HUDEP-2 (cell line): ENCODE measurements around the gene SCPEP1.
A peak's percentile ranks its signal among the peaks of the same experiment; 100 is the strongest.
"Not testable (repeated sequence)": the region's sequence is repeated elsewhere in the genome, so short reads cannot be mapped to it uniquely, and the experiment has no call there.

Source experiments
- DNase-seq, 76 experiments: peaks; one replicate each; lab custom pipeline; 2025; ENCODE audit not compliant: unreplicated experiment in 76 of 76; lab: John Stamatoyannopoulos, UW

The SCPEP1 gene, protein sequence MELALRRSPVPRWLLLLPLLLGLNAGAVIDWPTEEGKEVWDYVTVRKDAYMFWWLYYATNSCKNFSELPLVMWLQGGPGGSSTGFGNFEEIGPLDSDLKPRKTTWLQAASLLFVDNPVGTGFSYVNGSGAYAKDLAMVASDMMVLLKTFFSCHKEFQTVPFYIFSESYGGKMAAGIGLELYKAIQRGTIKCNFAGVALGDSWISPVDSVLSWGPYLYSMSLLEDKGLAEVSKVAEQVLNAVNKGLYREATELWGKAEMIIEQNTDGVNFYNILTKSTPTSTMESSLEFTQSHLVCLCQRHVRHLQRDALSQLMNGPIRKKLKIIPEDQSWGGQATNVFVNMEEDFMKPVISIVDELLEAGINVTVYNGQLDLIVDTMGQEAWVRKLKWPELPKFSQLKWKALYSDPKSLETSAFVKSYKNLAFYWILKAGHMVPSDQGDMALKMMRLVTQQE

DNA sequence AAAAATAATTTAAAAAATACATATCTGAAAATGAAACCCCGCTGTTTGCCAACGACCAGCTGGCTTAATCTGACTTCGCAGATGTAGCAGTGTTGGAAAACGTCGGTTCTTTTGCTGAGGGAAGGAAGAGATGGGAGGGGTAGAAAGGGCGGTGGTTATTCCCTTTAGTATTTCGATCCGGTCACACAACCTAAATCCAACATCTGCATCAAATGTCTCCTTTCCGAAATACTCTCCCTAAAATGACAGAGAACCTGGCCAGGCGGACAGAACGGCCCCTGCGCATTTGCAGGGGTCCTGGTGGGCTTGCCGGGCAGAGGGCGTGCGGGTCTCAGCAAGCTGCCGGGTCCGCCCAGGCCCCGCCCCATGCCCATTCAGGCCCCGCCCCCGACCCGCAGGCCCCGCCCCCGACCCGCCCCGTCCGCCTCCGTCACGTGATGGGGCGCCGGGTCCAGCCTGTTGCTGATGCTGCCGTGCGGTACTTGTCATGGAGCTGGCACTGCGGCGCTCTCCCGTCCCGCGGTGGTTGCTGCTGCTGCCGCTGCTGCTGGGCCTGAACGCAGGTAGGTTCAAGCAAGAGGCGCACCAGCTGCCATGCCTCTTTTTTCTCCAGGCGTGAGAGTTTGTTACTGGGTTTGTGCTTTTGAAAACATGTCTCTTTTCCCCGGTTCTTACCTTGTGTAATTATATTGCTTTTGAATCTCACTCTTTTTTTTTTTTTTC lies at the start of gene SCPEP1:
Gene SCPEP1 (plus strand): TSS at position 459 of the 723 bp plus-strand sequence. CDS start 29 bp downstream, at position 488.
- DNase-seq, result peak in 72 of 76 experiments; percentile 12 to 93 (median 65)

DNA sequence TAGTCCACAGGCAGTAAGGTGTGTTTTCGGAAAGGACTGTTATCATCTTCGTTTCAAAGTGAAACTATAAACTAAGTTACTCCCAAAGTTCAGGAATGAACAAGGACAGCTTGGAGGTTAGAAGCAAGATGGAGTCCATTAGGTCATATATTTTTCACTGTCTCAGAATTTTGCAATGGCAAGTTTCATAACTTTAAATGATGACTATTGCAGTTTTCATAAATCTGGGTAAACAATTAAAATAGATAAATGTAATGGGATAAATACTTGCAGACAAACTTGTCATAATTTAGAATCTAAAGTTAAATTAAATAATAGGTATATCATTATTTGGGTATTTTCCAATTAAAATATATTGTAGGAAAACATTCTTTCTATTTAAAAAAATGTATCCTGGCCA lies 49.3 kb upstream of the SCPEP1 start:
- no peak for DNase-seq

DNA sequence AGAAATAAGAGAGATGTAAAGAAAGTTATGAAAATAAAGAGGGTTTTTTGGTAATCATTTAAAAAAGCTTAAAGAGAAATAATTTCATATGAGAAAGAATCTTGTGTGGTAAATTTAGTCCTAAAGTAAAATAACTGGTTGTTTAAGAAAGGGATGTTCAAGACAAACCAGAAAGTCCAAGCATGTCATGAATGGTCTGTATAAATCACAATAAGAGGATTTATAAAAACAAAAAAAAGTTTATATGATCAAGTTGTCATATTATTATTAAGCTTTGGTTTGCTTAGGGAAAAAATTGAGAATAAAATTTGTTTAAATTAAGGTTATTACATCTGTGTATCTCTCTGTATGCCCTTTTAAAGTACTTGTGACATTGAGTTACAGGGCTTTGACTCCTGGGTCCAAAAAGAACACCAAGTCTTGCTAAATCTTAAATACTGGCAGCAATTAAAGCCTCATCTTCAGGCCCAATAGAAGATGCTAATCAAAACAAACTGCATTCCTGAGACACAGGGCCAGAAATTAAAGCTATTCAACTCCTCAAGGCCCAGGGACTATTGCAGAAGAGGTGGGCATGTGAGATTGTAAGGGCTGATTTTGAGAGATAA lies 48.5 kb upstream of the SCPEP1 start:
- DNase-seq, result no peak

DNA sequence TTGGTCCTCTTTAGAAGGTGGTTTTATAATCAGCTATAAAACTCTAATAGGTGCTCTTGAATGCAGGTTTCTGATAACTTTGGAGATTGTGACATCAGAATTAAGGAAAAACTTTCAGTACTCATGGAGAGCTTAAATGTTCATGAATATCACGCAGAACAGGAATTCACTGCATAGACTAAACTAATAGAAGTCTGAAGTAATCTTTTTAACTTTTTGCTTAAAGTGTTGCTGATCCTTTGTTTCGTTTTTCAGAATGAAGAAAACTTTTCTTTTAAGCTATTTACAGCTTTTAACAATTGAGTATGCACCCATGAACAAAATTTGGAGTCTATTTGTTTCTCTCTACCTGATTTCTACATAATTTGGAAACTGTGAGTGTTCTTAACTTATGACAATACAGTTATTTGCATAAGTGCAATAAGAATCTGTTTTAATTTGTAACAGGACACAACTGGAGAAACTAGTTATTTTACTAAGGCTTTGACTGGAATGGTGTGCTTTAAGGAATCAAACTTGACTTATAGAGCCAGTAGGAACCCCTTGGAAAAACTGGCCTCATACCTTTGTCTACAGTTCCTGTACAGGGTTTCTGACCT lies 47.1 kb upstream of the SCPEP1 start:
- no peak for DNase-seq

DNA sequence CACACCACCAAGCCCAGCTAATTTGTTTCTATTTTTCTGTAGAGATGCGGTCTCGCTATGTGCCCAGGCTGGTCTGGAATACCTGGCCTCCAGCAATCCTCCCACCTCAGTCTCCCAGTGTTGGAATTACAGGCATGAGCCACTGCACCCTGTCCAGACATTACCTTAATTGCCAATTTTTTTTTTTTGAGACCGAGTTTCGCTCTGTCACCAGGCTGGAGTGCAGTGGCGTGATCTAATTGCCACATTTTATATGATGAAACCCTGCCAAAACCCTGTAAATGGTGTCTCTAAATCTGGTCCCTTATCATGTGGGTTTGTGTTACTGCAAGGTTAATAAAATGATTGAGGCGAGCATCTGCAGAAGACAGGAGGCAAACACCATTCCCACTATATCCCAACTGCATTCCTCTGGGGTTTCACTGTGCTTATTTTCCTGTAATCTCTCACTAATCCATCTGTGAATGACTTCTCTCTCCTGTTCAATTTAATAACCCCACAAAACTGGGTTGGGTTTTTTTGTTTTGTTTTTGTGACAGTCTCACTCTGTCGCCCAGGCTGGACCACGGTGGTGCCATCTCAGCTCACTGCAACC lies 44.7 kb upstream of the SCPEP1 start:
- DNase-seq, result no peak

DNA sequence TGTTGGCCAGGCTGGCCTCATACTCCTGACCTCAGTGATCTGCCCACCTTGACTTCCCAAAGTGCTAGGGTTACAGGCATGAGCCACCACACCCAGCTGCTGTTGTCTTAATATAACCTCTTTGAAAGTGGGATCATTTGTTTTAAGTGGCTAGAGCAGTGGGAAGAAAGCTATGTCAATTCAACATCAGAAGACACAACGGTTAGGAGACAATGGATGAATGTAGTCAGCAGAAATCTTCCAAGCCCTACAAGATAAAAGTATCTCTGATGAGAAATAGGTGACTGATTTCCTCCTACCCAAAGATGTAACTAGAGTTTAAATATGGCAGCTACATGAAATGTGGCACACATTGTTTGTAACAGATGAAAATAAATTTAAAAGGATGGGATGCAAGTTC lies 44.1 kb upstream of the SCPEP1 start:
- DNase-seq, result no peak

DNA sequence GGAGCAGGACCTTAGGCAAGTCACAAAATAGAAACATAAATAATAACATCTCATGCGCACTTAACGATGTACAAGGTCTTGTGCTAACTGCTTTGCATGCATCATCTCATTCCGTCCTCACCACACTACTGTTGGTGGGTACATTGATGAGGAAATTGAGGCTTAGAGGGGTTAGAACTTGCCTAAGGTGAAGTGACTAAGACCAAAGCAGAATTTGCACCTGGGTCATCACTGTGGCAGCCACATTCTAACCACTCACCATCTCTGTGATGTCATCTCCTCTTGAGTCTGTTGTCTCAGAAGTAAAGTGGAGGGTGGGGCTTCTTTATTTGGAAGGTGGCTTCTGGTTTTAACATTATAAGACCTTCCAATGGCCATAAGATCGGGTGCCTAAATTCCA lies 43.7 kb upstream of the SCPEP1 start:
- no peak for DNase-seq

DNA sequence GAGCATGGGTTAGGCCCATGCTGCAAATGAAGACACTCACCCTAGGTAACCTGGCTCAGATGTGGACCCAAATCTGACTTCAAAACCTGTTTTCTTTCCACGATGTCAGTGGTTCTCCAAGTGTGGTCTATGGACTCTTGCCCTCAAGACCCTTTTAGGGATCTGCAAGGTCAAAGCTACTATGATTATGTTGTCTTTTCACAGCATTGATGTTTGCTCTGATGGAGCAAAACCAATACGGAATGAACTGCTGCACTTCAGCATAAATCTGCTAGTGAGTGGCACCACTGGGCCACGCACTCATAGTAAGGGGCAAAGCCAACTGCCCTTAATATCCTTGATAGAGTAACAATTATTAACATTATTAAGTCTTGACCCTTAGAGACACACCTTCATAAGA lies 42.5 kb upstream of the SCPEP1 start:
- no peak for DNase-seq

DNA sequence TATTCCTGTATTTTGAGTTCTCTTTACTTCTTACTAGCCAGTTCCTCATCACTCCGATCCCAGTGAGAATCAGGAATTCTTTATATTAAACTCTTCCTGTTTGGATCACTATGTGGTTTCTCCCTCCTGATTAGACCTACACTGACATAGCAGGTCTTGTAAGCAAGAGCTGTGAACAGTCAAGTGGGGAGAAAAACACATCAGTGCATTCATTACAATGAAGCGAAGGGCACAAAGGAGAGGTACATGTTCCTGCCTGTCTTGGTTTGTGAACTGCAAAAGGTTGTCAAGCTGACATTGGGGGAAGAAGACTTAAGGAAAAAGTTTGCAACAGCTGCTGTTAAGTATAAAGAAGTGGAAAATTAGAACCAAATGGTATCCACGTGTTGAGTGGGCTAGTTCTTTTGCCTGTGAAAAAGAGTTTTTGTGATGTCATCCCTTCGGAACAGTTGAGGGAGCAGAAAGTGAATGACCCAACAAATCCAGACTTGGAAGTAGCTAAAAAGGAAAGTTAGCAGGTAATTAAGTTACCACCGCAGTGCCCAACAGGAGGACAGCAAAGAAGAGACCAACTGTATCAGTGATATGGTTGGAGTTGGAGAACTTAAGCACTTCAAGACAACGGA lies 41.1 kb upstream of the SCPEP1 start:
- DNase-seq, result no peak

DNA sequence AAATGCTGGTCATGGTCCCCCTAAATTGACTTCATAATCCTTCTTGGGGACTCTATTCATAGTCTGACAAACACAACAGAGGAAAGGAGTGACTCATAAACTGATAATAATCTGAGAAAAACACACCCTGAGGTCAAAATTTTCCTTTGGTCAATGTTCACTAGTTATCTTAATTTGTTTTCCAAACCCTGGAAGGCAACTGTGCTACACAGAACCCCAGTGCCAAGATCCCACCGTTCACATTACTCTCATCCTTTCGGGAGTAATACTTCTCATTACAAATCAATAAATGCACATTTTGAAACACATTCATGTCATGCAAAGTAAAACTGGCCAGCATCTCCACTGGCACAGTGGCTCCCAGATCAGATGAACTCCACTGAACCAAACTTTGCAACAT lies 40.2 kb upstream of the SCPEP1 start:
- DNase-seq, result peak in 4 of 76 experiments; percentile 1 to 37 (median 16)

DNA sequence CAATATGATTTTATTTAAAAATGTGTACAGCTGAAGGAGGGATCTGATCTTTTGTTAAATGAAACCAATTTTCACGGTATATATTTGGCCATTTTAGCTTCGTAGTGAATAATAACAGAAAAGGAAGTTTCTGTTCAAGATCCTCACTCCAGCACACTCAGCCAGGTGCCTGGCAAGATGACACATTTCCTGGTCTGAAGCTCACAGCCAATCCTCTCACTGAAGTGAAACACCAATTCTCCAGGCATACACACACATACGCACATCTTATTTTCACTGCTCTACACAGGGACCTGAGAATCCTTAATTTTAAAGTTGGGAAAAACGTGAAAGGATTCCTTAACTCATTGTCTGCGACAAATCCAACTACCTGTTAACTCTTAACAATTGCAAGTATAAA lies 39.7 kb upstream of the SCPEP1 start:
- not testable (repeated sequence) for DNase-seq

DNA sequence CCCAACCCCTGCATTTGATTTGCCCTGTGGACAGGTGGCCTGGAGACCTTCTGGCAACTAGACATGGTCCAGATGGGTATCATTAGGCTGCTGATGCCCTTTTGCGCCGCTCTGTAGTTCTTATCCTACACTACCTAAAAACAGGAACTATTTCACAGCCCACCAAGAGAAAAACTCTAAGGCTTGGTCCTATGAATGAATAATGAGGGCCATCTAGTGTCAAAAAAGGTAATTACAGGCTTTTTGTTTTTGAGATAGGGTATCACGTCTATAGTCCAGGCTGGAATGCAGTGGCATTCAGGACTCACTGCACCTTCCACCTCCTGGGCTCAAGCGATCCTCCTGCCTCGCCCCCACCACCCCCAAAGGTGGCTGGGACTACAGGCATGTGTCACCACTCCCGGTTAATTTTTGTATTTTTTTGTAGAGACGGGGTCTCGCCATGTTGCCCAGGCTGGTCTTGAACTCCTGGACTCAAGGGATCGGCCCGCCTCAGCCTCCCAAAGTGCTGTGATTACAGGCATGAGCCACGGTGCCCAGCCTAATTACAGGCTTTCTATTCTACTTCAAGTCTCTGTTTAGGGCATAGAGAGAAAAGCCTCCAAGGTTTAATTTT lies 38.0 kb upstream of the SCPEP1 start:
- DNase-seq, result peak in 32 of 76 experiments; percentile 2 to 69 (median 42)

DNA sequence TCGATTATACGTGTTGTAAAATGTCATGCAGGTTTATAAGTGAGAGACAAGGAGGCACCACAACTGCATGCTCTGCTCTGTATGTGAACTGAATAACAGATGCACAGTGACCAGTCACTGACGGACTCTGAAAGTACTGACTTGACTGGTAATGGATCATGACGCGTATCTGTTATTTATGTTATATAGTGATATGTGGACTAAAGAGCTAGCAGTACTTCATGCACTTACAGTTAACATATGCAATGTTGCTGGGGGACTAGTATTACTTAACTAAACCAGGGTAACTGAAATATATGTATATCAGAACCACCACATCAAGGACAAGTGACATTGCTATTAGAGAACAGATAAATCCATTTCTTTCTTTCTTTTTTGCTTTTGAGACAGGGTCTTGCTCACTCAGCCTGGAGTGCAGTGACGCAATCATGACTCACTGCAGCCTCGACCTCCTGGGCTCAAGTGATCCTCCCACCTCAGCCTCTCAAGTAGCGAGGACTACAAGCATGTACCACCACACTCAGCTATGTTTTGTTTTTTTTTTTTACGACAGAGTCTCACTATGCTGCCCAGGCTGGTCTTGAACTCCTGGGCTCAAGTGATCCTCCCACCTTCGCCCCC lies 34.3 kb upstream of the SCPEP1 start:
- DNase-seq, result no peak

DNA sequence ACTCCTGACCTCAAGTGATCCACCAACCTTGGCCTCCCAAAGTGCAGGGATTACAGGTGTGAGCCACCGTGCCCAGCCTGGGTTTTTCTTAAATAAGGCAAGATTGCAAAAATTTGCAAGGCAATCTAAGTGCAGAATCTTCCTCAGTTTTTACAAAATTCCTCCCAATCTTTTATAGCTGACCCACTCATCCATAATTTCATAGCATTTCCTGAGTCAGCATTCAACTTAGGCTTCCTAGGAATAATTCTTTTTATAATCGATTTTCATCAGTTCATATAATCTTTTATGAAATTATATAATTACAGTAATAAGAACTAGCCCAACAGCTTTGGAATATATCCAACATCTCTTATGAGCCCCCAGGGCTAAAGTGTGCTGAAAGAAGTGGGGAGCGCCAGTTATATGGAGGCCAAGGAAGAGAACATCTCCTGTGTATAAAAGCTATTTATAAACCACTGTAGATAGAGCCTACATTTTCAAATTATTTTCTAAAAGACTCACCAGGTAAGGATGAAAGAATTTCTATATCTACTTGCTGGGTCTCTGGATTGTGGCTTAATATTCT lies 31.9 kb upstream of the SCPEP1 start:
- no peak for DNase-seq

DNA sequence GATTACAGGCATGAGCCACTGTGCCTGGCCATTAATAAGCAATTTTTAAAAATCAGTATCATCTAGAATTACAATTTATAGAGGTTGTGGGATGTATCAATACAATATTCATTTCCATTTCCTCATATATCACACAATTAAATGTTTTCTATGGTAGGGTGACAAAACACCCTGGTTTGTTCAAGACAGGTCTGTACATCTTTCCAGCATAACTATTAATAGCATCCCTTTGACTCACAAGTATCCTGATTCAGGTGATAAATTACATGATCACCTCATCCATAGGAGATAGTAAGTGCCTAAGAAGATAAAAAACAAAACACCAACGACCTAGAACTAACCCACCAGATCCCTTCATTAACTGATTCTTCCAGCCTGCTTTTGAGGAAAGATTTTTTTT lies 30.2 kb upstream of the SCPEP1 start:
- no peak for DNase-seq

DNA sequence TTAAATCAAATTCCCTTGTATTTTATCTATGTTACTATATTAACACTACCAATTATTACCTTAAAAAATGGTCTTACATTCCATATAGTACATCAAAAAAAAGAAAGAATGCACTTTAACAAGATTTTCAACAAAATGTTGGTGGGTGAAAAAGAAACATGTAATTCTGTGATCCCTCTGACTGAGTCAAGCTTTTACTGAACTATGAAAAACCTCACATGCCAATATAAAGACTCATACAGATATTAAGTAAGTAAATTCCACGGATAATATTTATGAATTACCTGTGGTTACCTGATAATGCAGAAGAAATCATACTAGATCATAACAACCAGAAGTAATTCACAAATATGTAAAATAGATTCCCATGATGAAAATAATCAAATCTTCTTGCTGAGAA lies 29.4 kb upstream of the SCPEP1 start:
- no peak for DNase-seq

DNA sequence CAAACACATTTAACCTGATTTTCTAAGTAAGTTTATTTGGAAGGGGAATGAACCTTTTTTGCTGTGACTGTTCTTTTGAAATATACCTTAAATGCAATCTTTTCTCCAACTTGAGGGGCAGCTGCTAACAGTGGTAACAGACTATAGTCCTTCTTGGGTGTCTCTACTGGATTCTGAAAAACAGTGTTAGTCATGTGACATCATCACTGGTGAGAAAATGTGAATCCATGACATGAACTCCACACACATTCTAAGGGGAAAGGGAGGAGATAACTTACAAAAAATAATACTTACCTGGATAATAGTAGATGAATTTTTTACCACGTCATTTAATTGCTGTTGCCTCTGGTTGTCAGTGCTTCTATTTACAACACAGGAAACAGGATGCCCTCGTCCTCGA lies 28.3 kb upstream of the SCPEP1 start:
- no peak for DNase-seq

DNA sequence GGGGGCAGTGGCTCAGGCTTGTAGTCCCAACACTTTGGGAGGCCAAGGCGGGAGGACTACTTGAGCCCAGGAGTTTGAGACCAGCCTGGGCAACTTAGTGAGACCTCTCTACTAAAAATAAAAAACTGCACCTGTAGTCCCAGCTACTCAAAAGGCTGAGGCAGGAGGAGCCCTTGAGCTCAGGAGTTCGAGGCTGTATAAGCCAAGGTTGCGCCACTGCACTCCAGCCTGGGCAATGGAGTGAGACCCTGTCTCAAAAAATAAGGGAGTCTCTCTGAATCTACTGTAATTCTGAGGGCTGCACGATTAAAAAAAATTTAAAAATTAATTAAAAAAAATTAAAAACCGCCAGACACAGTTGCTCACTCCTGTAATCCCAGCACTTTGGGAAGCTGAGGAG lies 20.9 kb upstream of the SCPEP1 start:
- no peak for DNase-seq
